GM23338 (cell line): ENCODE measurements around the gene ITPR2. TPM values are rescaled to one million over a fixed set of nuclear protein-coding genes. Genes with fewer than 3 reads are reported as not detected.
A peak's percentile ranks its signal among the peaks of the same experiment; 100 is the strongest.

Experiments used
- ATAC-seq: fragments of 200-7000 bp; cut with Tn5 transposase; 3 replicates; pipeline ENCODE4 v1.9.1; 2020
- DNase-seq: peaks from one replicate; pipeline ENCODE4 v3.0.0-alpha.2; 2015; ENCODE audit warnings: low spot score
- H2AFZ ChIP-seq: fragments of 200-600 bp; sonication (generic); 2 replicates; pipeline ENCODE4 v1.8.0; 2016; ENCODE audit warnings: antibody characterized with exemption, mild to moderate bottlenecking, moderate library complexity
- H3F3A ChIP-seq: fragments of 200-600 bp; sonication (generic); replicated peaks from 2 replicates; pipeline ENCODE4 v1.8.0; 2017; ENCODE audit warnings: antibody characterized with exemption, mixed run types, low read depth
- H3K27ac ChIP-seq: fragments of 200-600 bp; sonication (generic); 2 replicates; pipeline ENCODE4 v1.6.1; 2016; ENCODE audit warnings: low read depth
- H3K27me3 ChIP-seq: fragments of 200-600 bp; sonication (generic); 2 replicates; pipeline ENCODE4 v1.8.0; 2016; ENCODE audit warnings: mild to moderate bottlenecking, mixed run types, moderate library complexity; ENCODE audit not compliant: insufficient read depth
- H3K36me3 ChIP-seq: fragments of 200-600 bp; sonication (generic); 2 replicates; pipeline ENCODE4 v1.8.0; 2016; ENCODE audit warnings: mild to moderate bottlenecking; ENCODE audit not compliant: insufficient read depth
- H3K4me1 ChIP-seq: fragments of 200-600 bp; sonication (generic); 2 replicates; pipeline ENCODE4 v1.8.0; 2016; ENCODE audit warnings: mild to moderate bottlenecking, moderate library complexity; ENCODE audit not compliant: insufficient read depth
- H3K4me2 ChIP-seq: fragments of 200-600 bp; sonication (generic); 2 replicates; pipeline ENCODE4 v1.7.1; 2017; ENCODE audit warnings: mixed run types
- H3K4me3 ChIP-seq: fragments of 200-600 bp; sonication (generic); 2 replicates; pipeline ENCODE4 v1.6.1; 2016; ENCODE audit warnings: mixed run types
- H3K79me2 ChIP-seq: fragments of 200-600 bp; sonication (generic); replicated peaks from 2 replicates; pipeline ENCODE4 v1.8.0; 2017; ENCODE audit warnings: mild to moderate bottlenecking; ENCODE audit not compliant: insufficient read depth
- H3K9me2 ChIP-seq: fragments of 200-600 bp; sonication (generic); 2 replicates; pipeline ENCODE4 v1.8.0; 2017; ENCODE audit not compliant: insufficient read depth
- H4K20me1 ChIP-seq: fragments of 200-600 bp; sonication (generic); replicated peaks from 2 replicates; pipeline ENCODE4 v1.8.0; 2017; ENCODE audit warnings: mild to moderate bottlenecking; ENCODE audit not compliant: insufficient read depth
- H3K27ac Mint-ChIP-seq: 2 replicates; pipeline ENCODE4 v1.8.0; 2020; ENCODE audit warnings: inconsistent platforms, mild to moderate bottlenecking, moderate library complexity, mixed read lengths
- H3K27me3 Mint-ChIP-seq: 3 replicates; pipeline ENCODE4 v1.8.0; 2022; ENCODE audit warnings: low read depth, mild to moderate bottlenecking, moderate library complexity, mixed read lengths, inconsistent platforms; ENCODE audit not compliant: insufficient read depth, poor library complexity
- H3K36me3 Mint-ChIP-seq: 3 replicates; pipeline ENCODE4 v1.8.0; 2021; ENCODE audit warnings: low read depth, mild to moderate bottlenecking, inconsistent platforms, moderate library complexity, mixed read lengths
- H3K4me1 Mint-ChIP-seq: 3 replicates; pipeline ENCODE4 v1.8.0; 2020; ENCODE audit warnings: mild to moderate bottlenecking, inconsistent platforms, mixed read lengths
- H3K4me3 Mint-ChIP-seq: 3 replicates; pipeline ENCODE4 v1.8.0; 2021; ENCODE audit warnings: moderate library complexity, mild to moderate bottlenecking, inconsistent platforms, mixed read lengths
- H3K9me3 Mint-ChIP-seq: 3 replicates; pipeline ENCODE4 v1.8.0; 2020; ENCODE audit warnings: moderate library complexity, mild to moderate bottlenecking, inconsistent platforms, mixed read lengths
- CREB1 ChIP-seq: fragments of 250-450 bp; sonication (Bioruptor Pico); IDR thresholded peaks from 2 replicates; pipeline ENCODE4 v1.5.0; 2020; ENCODE audit warnings: low read depth, mild to moderate bottlenecking, moderate library complexity
- EZH2 ChIP-seq: fragments of 200-600 bp; sonication (generic); IDR thresholded peaks from one replicate; pipeline ENCODE4 v1.8.0; 2017; ENCODE audit warnings: antibody characterized with exemption, mild to moderate bottlenecking, low read depth; ENCODE audit not compliant: unreplicated experiment
- EZH2phosphoT487 ChIP-seq: fragments of 200-600 bp; sonication (generic); IDR thresholded peaks from one replicate; pipeline ENCODE4 v1.8.1; 2018; ENCODE audit warnings: antibody characterized with exemption; ENCODE audit not compliant: unreplicated experiment
- JUNB ChIP-seq: IDR thresholded peaks from one replicate; pipeline ENCODE4 v1.6.1; 2016; ENCODE audit warnings: antibody characterized with exemption; ENCODE audit not compliant: unreplicated experiment
- NANOG ChIP-seq: IDR thresholded peaks from 2 replicates; pipeline ENCODE4 v1.6.1; 2016; ENCODE audit warnings: antibody characterized with exemption, borderline replicate concordance
- POLR2AphosphoS5 ChIP-seq: IDR thresholded peaks from 2 replicates; pipeline ENCODE4 v1.6.1; 2016; ENCODE audit warnings: antibody characterized with exemption, low read depth
- STAT1 ChIP-seq: IDR thresholded peaks from one replicate; pipeline ENCODE4 v1.6.1; 2016; ENCODE audit warnings: antibody characterized with exemption; ENCODE audit not compliant: unreplicated experiment
- ZNF114 ChIP-seq: fragments of 250-450 bp; sonication (Bioruptor Pico); IDR thresholded peaks from 2 replicates; pipeline ENCODE4 v1.5.0; 2020; ENCODE audit warnings: mild to moderate bottlenecking, moderate library complexity
- polyA plus RNA-seq: library from polyadenylated mRNA; unstranded; fragments of >200 nt; fragmentation: Nextera tagmentation; extraction: Ambion mirVana; gene quantifications from 2 replicates; pipeline ENCODE4 v1.2.1, GENCODE V29; 2016
- total RNA-seq: library from RNA; depleted of rRNA; stranded (reverse); fragments of >200 nt; shearing (Covaris generic); gene quantifications from 2 replicates; pipeline ENCODE4 v1.2.3, GENCODE V29; 2014
- TF ChIP-seq, protein P1 (sequence below): fragments of 250-450 bp; sonication (Bioruptor Pico); IDR thresholded peaks from 2 replicates; pipeline ENCODE4 v1.5.0; 2020; ENCODE audit warnings: mild to moderate bottlenecking, moderate library complexity
- TF ChIP-seq, protein P2 (sequence below), 2 experiments: fragments of 200-600 bp in 1 of 2; sonication (generic) in 1 of 2; conservative IDR thresholded peaks; 2 replicates each; pipeline versions ENCODE4 v1.5.1 to v1.6.1; 2016 to 2017; ENCODE audit warnings: antibody characterized with exemption in 2 of 2, low read depth in 2 of 2, mild to moderate bottlenecking in 2 of 2, moderate library complexity in 1 of 2
- TF ChIP-seq, protein P3 (sequence below): IDR thresholded peaks from 2 replicates; pipeline ENCODE4 v1.6.1; 2016; ENCODE audit warnings: antibody characterized with exemption
- TF ChIP-seq, protein P4 (sequence below): IDR thresholded peaks from one replicate; pipeline ENCODE4 v1.6.1; 2018; ENCODE audit warnings: antibody characterized with exemption; ENCODE audit not compliant: unreplicated experiment

Gene ITPR2
- total and polyA plus RNA-seq, 2 experiments from 2014 or later, result 44.5 to 65.2 TPM

DNA sequence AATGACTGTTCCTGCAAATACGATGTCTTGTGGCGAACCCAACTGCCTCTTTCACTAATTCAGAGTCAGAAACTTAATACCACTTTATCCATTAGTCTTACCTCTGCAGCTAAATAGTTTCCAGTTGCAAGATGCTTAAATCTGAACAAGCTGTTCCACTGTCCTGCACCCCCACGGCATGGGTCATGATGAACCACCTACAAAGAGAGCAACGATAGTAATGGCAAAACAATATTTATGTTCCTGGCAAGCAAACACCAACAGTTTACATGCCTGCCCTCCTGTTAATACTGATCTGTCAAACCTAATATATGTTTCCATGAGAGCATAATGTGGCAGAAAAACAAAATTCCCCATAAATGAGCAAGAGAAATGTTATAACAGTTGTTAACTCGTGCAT lies 121.9 kb downstream of the ITPR2 start:
- no peak overlapping the region for H2AFZ ChIP-seq
- H3F3A ChIP-seq, result 0 out of 2 replicates have a peak, but pooled peaks cover 4% of the 10 kb centered on the region
- DNase-seq (no peak), ATAC-seq (no peak)
- H3K36me3 ChIP-seq, result peaks cover 31% of the 10 kb centered on the region; the same call in 1 of the 2 replicates
- Mint-ChIP-seq H3K27ac (no peak overlapping the region), H3K36me3 (peaks cover 29% of the 10 kb centered on the region), H3K4me1 (peaks cover 35% of the 10 kb centered on the region), H3K4me3 (no peak overlapping the region), H3K27me3 (no peaks in the 10 kb centered on the region), H3K9me3 (no peaks in the 10 kb centered on the region)
- TF ChIP-seq ZNF114 (no peak), NANOG (no peak), POLR2AphosphoS5 (no peak), EZH2 (no peak), CREB1 (CRISPR knock-in tag) (no peak), STAT1 (no peak), JUNB (no peak), EZH2phosphoT487 (no peak)
- TF ChIP-seq, protein P1, sequence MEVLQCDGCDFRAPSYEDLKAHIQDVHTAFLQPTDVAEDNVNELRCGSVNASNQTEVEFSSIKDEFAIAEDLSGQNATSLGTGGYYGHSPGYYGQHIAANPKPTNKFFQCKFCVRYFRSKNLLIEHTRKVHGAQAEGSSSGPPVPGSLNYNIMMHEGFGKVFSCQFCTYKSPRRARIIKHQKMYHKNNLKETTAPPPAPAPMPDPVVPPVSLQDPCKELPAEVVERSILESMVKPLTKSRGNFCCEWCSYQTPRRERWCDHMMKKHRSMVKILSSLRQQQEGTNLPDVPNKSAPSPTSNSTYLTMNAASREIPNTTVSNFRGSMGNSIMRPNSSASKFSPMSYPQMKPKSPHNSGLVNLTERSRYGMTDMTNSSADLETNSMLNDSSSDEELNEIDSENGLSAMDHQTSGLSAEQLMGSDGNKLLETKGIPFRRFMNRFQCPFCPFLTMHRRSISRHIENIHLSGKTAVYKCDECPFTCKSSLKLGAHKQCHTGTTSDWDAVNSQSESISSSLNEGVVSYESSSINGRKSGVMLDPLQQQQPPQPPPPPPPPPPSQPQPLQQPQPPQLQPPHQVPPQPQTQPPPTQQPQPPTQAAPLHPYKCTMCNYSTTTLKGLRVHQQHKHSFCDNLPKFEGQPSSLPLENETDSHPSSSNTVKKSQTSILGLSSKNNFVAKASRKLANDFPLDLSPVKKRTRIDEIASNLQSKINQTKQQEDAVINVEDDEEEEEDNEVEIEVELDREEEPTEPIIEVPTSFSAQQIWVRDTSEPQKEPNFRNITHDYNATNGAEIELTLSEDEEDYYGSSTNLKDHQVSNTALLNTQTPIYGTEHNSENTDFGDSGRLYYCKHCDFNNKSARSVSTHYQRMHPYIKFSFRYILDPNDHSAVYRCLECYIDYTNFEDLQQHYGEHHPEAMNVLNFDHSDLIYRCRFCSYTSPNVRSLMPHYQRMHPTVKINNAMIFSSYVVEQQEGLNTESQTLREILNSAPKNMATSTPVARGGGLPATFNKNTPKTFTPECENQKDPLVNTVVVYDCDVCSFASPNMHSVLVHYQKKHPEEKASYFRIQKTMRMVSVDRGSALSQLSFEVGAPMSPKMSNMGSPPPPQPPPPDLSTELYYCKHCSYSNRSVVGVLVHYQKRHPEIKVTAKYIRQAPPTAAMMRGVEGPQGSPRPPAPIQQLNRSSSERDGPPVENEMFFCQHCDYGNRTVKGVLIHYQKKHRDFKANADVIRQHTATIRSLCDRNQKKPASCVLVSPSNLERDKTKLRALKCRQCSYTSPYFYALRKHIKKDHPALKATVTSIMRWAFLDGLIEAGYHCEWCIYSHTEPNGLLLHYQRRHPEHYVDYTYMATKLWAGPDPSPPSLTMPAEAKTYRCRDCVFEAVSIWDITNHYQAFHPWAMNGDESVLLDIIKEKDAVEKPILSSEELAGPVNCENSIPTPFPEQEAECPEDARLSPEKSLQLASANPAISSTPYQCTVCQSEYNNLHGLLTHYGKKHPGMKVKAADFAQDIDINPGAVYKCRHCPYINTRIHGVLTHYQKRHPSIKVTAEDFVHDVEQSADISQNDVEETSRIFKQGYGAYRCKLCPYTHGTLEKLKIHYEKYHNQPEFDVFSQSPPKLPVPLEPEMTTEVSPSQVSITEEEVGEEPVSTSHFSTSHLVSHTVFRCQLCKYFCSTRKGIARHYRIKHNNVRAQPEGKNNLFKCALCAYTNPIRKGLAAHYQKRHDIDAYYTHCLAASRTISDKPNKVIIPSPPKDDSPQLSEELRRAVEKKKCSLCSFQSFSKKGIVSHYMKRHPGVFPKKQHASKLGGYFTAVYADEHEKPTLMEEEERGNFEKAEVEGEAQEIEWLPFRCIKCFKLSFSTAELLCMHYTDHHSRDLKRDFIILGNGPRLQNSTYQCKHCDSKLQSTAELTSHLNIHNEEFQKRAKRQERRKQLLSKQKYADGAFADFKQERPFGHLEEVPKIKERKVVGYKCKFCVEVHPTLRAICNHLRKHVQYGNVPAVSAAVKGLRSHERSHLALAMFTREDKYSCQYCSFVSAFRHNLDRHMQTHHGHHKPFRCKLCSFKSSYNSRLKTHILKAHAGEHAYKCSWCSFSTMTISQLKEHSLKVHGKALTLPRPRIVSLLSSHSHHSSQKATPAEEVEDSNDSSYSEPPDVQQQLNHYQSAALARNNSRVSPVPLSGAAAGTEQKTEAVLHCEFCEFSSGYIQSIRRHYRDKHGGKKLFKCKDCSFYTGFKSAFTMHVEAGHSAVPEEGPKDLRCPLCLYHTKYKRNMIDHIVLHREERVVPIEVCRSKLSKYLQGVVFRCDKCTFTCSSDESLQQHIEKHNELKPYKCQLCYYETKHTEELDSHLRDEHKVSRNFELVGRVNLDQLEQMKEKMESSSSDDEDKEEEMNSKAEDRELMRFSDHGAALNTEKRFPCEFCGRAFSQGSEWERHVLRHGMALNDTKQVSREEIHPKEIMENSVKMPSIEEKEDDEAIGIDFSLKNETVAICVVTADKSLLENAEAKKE, result no peak
- TF ChIP-seq, protein P2, sequence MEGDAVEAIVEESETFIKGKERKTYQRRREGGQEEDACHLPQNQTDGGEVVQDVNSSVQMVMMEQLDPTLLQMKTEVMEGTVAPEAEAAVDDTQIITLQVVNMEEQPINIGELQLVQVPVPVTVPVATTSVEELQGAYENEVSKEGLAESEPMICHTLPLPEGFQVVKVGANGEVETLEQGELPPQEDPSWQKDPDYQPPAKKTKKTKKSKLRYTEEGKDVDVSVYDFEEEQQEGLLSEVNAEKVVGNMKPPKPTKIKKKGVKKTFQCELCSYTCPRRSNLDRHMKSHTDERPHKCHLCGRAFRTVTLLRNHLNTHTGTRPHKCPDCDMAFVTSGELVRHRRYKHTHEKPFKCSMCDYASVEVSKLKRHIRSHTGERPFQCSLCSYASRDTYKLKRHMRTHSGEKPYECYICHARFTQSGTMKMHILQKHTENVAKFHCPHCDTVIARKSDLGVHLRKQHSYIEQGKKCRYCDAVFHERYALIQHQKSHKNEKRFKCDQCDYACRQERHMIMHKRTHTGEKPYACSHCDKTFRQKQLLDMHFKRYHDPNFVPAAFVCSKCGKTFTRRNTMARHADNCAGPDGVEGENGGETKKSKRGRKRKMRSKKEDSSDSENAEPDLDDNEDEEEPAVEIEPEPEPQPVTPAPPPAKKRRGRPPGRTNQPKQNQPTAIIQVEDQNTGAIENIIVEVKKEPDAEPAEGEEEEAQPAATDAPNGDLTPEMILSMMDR (conservative IDR thresholded peaks at IDR 0.05; ENCODE audit: low read depth in 2 of 2), result no peak
- TF ChIP-seq, protein P3, sequence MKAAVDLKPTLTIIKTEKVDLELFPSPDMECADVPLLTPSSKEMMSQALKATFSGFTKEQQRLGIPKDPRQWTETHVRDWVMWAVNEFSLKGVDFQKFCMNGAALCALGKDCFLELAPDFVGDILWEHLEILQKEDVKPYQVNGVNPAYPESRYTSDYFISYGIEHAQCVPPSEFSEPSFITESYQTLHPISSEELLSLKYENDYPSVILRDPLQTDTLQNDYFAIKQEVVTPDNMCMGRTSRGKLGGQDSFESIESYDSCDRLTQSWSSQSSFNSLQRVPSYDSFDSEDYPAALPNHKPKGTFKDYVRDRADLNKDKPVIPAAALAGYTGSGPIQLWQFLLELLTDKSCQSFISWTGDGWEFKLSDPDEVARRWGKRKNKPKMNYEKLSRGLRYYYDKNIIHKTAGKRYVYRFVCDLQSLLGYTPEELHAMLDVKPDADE, result no peak
- TF ChIP-seq, protein P4, sequence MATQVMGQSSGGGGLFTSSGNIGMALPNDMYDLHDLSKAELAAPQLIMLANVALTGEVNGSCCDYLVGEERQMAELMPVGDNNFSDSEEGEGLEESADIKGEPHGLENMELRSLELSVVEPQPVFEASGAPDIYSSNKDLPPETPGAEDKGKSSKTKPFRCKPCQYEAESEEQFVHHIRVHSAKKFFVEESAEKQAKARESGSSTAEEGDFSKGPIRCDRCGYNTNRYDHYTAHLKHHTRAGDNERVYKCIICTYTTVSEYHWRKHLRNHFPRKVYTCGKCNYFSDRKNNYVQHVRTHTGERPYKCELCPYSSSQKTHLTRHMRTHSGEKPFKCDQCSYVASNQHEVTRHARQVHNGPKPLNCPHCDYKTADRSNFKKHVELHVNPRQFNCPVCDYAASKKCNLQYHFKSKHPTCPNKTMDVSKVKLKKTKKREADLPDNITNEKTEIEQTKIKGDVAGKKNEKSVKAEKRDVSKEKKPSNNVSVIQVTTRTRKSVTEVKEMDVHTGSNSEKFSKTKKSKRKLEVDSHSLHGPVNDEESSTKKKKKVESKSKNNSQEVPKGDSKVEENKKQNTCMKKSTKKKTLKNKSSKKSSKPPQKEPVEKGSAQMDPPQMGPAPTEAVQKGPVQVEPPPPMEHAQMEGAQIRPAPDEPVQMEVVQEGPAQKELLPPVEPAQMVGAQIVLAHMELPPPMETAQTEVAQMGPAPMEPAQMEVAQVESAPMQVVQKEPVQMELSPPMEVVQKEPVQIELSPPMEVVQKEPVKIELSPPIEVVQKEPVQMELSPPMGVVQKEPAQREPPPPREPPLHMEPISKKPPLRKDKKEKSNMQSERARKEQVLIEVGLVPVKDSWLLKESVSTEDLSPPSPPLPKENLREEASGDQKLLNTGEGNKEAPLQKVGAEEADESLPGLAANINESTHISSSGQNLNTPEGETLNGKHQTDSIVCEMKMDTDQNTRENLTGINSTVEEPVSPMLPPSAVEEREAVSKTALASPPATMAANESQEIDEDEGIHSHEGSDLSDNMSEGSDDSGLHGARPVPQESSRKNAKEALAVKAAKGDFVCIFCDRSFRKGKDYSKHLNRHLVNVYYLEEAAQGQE, result no peak
- peak overlapping the region; percentile 45; the same call in 1 of the 2 replicates for H3K27ac ChIP-seq
- H3K79me2 ChIP-seq, result no peaks in the 10 kb centered on the region
- H3K27me3 ChIP-seq, result no peaks in the 10 kb centered on the region
- peak overlapping the region; percentile 7; the same call in 1 of the 2 replicates for H3K4me2 ChIP-seq
- H4K20me1 ChIP-seq, result no peaks in the 10 kb centered on the region
- H3K9me2 ChIP-seq, result no peaks in the 10 kb centered on the region
- no peak overlapping the region for H3K4me3 ChIP-seq
- H3K4me1 ChIP-seq, result peaks cover 42% of the 10 kb centered on the region
